ENCODE data around the gene ENHO. TPM values are rescaled to one million over a fixed set of nuclear protein-coding genes. Genes with fewer than 3 reads are reported as not detected.

ENHO gene
- total and polyA plus RNA-seq, 2 donors (not counting 1 experiment from before 2014, with no cell fraction given), result not detected

DNA sequence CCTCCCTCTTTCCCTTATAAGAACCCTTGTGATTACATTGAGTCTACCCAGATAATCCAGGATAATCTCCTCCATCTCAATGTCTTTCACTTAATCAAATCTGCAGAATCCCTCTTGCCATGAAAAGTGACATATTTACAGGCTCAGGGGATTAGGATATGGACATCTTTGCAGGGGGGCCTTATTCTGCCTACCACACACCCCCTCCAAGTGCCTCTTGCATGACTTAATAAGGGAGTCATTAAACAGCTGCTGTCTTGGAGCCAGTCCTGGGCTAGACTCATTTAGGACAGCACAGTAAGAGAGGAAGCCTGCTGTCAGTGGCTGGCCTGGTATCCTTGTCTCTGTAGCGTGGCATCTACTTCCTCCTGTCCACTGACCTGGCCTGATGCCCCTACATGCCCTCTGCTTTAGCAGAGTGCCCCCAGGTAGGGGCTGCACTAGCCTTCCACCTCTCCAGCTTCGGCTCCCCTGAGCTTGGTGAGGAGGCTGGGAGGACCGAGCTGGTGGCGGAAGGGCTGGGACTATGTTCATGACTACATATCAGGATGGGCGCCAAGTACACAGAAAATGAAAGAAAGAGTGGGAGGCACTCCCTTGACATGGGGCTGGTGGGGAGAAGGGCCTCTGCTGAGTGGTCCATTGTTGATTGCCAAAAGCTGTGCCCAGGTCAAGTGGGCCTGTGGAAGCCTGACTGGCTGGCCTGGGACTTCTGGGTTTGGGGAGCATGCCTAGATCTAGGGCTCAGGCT, 17.2 kb downstream of the ENHO start:
- H2AFZ ChIP-seq (ENCODE audit: low read length), result no peak overlapping the region
- no peaks in the 10 kb centered on the region for H4K20me1 ChIP-seq (ENCODE audit: control insufficient read depth, extremely low read depth, insufficient read depth, low read length)
- peak in 1 of 2 donors; percentile 13 for DNase-seq (ENCODE audit: low read depth in 2 of 2)
- TF ChIP-seq EZH2 (IDR thresholded peaks at IDR 0.05; ENCODE audit: low read length, missing control alignments), result no peak
- TF ChIP-seq, protein P1, sequence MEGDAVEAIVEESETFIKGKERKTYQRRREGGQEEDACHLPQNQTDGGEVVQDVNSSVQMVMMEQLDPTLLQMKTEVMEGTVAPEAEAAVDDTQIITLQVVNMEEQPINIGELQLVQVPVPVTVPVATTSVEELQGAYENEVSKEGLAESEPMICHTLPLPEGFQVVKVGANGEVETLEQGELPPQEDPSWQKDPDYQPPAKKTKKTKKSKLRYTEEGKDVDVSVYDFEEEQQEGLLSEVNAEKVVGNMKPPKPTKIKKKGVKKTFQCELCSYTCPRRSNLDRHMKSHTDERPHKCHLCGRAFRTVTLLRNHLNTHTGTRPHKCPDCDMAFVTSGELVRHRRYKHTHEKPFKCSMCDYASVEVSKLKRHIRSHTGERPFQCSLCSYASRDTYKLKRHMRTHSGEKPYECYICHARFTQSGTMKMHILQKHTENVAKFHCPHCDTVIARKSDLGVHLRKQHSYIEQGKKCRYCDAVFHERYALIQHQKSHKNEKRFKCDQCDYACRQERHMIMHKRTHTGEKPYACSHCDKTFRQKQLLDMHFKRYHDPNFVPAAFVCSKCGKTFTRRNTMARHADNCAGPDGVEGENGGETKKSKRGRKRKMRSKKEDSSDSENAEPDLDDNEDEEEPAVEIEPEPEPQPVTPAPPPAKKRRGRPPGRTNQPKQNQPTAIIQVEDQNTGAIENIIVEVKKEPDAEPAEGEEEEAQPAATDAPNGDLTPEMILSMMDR (conservative IDR thresholded peaks at IDR 0.05 in 1 of 2, IDR thresholded peaks at IDR 0.05 in 1 of 2; ENCODE audit: low read depth in 1 of 2, low read length in 2 of 2), result no peak
- H3K27ac ChIP-seq (ENCODE audit: insufficient read depth, low read length), result no peak overlapping the region
- no peaks in the 10 kb centered on the region for H3K36me3 ChIP-seq (ENCODE audit: control insufficient read depth, insufficient read depth, low read length)
- H3K9me3 ChIP-seq (ENCODE audit: control insufficient read depth, insufficient read depth, low read depth, low read length), result no peaks in the 10 kb centered on the region
- H3K4me2 ChIP-seq (ENCODE audit: extremely low read depth, insufficient read depth, low read length), result no peak overlapping the region
- H3K79me2 ChIP-seq (ENCODE audit: control insufficient read depth, insufficient read depth, low read length), result no peaks in the 10 kb centered on the region
- H3K4me3 ChIP-seq (replicated peaks in 1 of 4; ENCODE audit: control extremely low read depth in 1 of 4, insufficient read depth in 1 of 4, low read depth in 3 of 4, low read length in 4 of 4), result no peak overlapping the region
- peaks cover 11% of the 10 kb centered on the region for H3K27me3 ChIP-seq (ENCODE audit: control insufficient read depth, insufficient read depth, low read length)
- H3K4me1 ChIP-seq (ENCODE audit: control insufficient read depth, extremely low read depth, insufficient read depth, low read length), result no peaks in the 10 kb centered on the region
- no peak overlapping the region for H3K9ac ChIP-seq (ENCODE audit: insufficient read depth, low read length)

DNA sequence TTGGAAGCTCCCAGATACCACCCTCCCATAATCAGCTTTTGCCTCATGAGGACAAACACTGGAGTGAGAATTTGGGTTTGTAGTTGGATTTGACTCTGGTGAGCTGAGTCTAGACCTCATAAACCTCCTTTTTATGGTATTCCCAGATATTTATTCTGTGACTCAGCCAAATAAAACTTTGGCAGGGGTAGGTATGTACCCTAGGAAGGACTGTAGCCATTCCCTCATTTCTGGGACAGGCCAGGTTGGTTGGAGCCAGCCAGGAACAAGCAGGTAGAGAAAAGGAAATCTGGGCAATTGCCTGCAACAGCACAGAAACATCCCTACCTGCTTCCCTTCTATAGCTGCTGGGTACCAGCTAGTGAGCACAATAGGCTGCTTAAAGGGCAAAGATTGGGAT, 19.4 kb downstream of the ENHO start:
- no peak overlapping the region for H3K4me2 ChIP-seq (ENCODE audit: extremely low read depth, insufficient read depth, low read length)
- no peak overlapping the region for H3K4me3 ChIP-seq (replicated peaks in 1 of 4; ENCODE audit: control extremely low read depth in 1 of 4, insufficient read depth in 1 of 4, low read depth in 3 of 4, low read length in 4 of 4)
- H3K9me3 ChIP-seq (ENCODE audit: control insufficient read depth, insufficient read depth, low read depth, low read length), result no peaks in the 10 kb centered on the region
- H4K20me1 ChIP-seq (ENCODE audit: control insufficient read depth, extremely low read depth, insufficient read depth, low read length), result no peaks in the 10 kb centered on the region
- H2AFZ ChIP-seq (ENCODE audit: low read length), result no peak overlapping the region
- no peak overlapping the region for H3K27ac ChIP-seq (ENCODE audit: insufficient read depth, low read length)
- no peak for DNase-seq (ENCODE audit: low read depth in 2 of 2)
- H3K27me3 ChIP-seq (ENCODE audit: control insufficient read depth, insufficient read depth, low read length), result peaks cover 21% of the 10 kb centered on the region
- H3K9ac ChIP-seq (ENCODE audit: insufficient read depth, low read length), result no peak overlapping the region
- no peak for TF ChIP-seq EZH2 (IDR thresholded peaks at IDR 0.05; ENCODE audit: low read length, missing control alignments)
- TF ChIP-seq, protein P1 (conservative IDR thresholded peaks at IDR 0.05 in 1 of 2, IDR thresholded peaks at IDR 0.05 in 1 of 2; ENCODE audit: low read depth in 1 of 2, low read length in 2 of 2), result no peak
- no peaks in the 10 kb centered on the region for H3K4me1 ChIP-seq (ENCODE audit: control insufficient read depth, extremely low read depth, insufficient read depth, low read length)
- H3K36me3 ChIP-seq (ENCODE audit: control insufficient read depth, insufficient read depth, low read length), result no peaks in the 10 kb centered on the region
- H3K79me2 ChIP-seq (ENCODE audit: control insufficient read depth, insufficient read depth, low read length), result no peaks in the 10 kb centered on the region

DNA sequence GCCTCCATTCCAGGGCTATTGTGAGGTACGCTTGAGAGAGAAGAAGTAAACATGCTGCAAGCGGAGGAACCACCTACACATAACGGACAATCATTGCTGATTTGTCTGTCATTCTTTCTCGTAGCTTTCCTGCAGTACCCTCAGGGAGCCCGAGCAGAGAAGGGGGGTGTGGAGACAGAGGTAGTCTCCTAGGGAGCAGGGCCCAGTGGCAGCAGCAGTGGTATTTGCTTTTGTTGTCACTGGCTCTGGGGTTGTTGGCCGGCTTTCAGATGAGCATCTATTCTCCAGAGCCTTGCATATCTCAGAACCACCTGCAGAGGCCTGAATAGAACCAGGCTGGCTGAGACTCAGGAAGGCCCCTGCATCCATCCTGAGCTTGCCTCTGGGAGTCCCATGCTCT, 19.9 kb downstream of the ENHO start:
- DNase-seq (ENCODE audit: low read depth in 2 of 2), result no peak
- Histone ChIP-seq H3K9me3 (ENCODE audit: control insufficient read depth, insufficient read depth, low read depth, low read length) (no peaks in the 10 kb centered on the region), H3K79me2 (ENCODE audit: control insufficient read depth, insufficient read depth, low read length) (no peaks in the 10 kb centered on the region), H3K4me2 (ENCODE audit: extremely low read depth, insufficient read depth, low read length) (no peak overlapping the region), H3K27ac (ENCODE audit: insufficient read depth, low read length) (no peak overlapping the region), H3K4me1 (ENCODE audit: control insufficient read depth, extremely low read depth, insufficient read depth, low read length) (no peaks in the 10 kb centered on the region), H3K36me3 (ENCODE audit: control insufficient read depth, insufficient read depth, low read length) (no peaks in the 10 kb centered on the region), H3K4me3 (replicated peaks in 1 of 4; ENCODE audit: control extremely low read depth in 1 of 4, insufficient read depth in 1 of 4, low read depth in 3 of 4, low read length in 4 of 4) (no peak overlapping the region), H2AFZ (ENCODE audit: low read length) (no peak overlapping the region), H3K9ac (ENCODE audit: insufficient read depth, low read length) (no peak overlapping the region), H3K27me3 (ENCODE audit: control insufficient read depth, insufficient read depth, low read length) (peaks cover 21% of the 10 kb centered on the region), H4K20me1 (ENCODE audit: control insufficient read depth, extremely low read depth, insufficient read depth, low read length) (no peaks in the 10 kb centered on the region)
- TF ChIP-seq, protein P1 (conservative IDR thresholded peaks at IDR 0.05 in 1 of 2, IDR thresholded peaks at IDR 0.05 in 1 of 2; ENCODE audit: low read depth in 1 of 2, low read length in 2 of 2), result no peak
- TF ChIP-seq EZH2 (IDR thresholded peaks at IDR 0.05; ENCODE audit: low read length, missing control alignments), result peak; percentile 49
